ENCODE data around the gene HMOX1. TPM values are rescaled to one million over a fixed set of nuclear protein-coding genes. Genes with fewer than 3 reads are reported as not detected.
"Not testable (repeated sequence)": the region's sequence is repeated elsewhere in the genome, so short reads cannot be mapped to it uniquely, and the experiment has no call there.

Gene HMOX1
- total RNA-seq, 4 donors from 2014 or later: 11.4 to 131 (median 22.2) TPM

GRCh38 chr22:35436421-35436820 is 55.5 kb downstream of the HMOX1 start:
- Histone ChIP-seq H3K9me3 (no peaks in the 10 kb centered on the region), H3K27ac (no peak overlapping the region), H3K4me1 (peaks cover 0 to 3% of the 10 kb centered on the region in 2 donors), H3K36me3 (peaks cover 0 to 5% of the 10 kb centered on the region in 2 donors), H3K27me3 (no peaks in the 10 kb centered on the region), H3K4me3 (no peak overlapping the region)
- TF ChIP-seq POLR2A (IDR thresholded peaks at IDR 0.05) (no peak), CTCF (IDR thresholded peaks at IDR 0.05 in 4 of 5, conservative IDR thresholded peaks at IDR 0.05 in 1 of 5) (no peak)
- ATAC-seq (no peak), DNase-seq (no peak)
- in situ Hi-C loops (cut with MboI; ENCODE audit: low sequenced_read_pairs in 4 of 4) (loop anchor here in 2 of 4 donors (25.0 kb wide), 2 partner anchors 501 to 676 kb away; no protein-coding TSS in a partner anchor), intact Hi-C loops (cut with DNase I; ENCODE audit: low total_unique reads) (loop anchor here (10.0 kb wide), 3 partner anchors 82 to 488 kb away; no protein-coding TSS in a partner anchor)

- peaks cover 0 to 5% of the 10 kb centered on the region in 2 donors for H3K36me3 ChIP-seq
- TF ChIP-seq CTCF (IDR thresholded peaks at IDR 0.05 in 4 of 5, conservative IDR thresholded peaks at IDR 0.05 in 1 of 5) (no peak), POLR2A (IDR thresholded peaks at IDR 0.05) (no peak)
- ATAC-seq (no peak), DNase-seq (no peak)
- intact Hi-C loops (cut with DNase I; ENCODE audit: low total_unique reads) (loop anchor here (10.0 kb wide), 3 partner anchors 82 to 488 kb away; no protein-coding TSS in a partner anchor), in situ Hi-C loops (cut with MboI; ENCODE audit: low sequenced_read_pairs in 4 of 4) (loop anchor here in 2 of 4 donors (25.0 kb wide), 2 partner anchors 500 to 675 kb away; no protein-coding TSS in a partner anchor)
- H3K4me3 ChIP-seq: no peak overlapping the region
- no peak overlapping the region for H3K27ac ChIP-seq
- no peaks in the 10 kb centered on the region for H3K27me3 ChIP-seq
- no peaks in the 10 kb centered on the region for H3K4me1 ChIP-seq
- no peaks in the 10 kb centered on the region for H3K9me3 ChIP-seq
These were observed 56.2 kb downstream of the HMOX1 start for GRCh38 chr22:35437049-35437448.

GRCh38 chr22:35438673-35439364 is 57.9 kb downstream of the HMOX1 start:
- not testable (repeated sequence) for H3K4me1 ChIP-seq, DNase-seq, H3K27ac ChIP-seq, H3K9me3 ChIP-seq, H3K27me3 ChIP-seq, H3K4me3 ChIP-seq, H3K36me3 ChIP-seq, ATAC-seq
- in situ Hi-C loops (cut with MboI; ENCODE audit: low sequenced_read_pairs in 4 of 4) (loop anchor here in 2 of 4 donors (25.0 kb wide), 2 partner anchors 498 to 673 kb away; no protein-coding TSS in a partner anchor), intact Hi-C loops (cut with DNase I; ENCODE audit: low total_unique reads) (loop anchor here (10.0 kb wide), 3 partner anchors 84 to 486 kb away; no protein-coding TSS in a partner anchor)

GRCh38 chr22:35439365-35439717 is 58.4 kb downstream of the HMOX1 start:
- ATAC-seq: no peak
- in situ Hi-C loops (cut with MboI; ENCODE audit: low sequenced_read_pairs in 4 of 4): loop anchor here in 2 of 4 donors (25.0 kb wide), 2 partner anchors 498 to 673 kb away; no protein-coding TSS in a partner anchor
- intact Hi-C loops (cut with DNase I; ENCODE audit: low total_unique reads): loop anchor here (10.0 kb wide), 3 partner anchors 85 to 485 kb away; no protein-coding TSS in a partner anchor

More at GRCh38 chr22:35439365-35439717, 58.4 kb downstream of the HMOX1 start:
- no peaks in the 10 kb centered on the region for H3K4me1 ChIP-seq
- TF ChIP-seq CTCF (IDR thresholded peaks at IDR 0.05 in 4 of 5, conservative IDR thresholded peaks at IDR 0.05 in 1 of 5) (no peak), POLR2A (IDR thresholded peaks at IDR 0.05) (no peak)
- H3K27ac ChIP-seq: peak overlapping the region in 2 of 4 donors; percentile 22 to 35
- no peak overlapping the region for H3K4me3 ChIP-seq
- DNase-seq: no peak
- H3K36me3 ChIP-seq: no peaks in the 10 kb centered on the region
- H3K27me3 ChIP-seq: no peaks in the 10 kb centered on the region
- H3K9me3 ChIP-seq: no peaks in the 10 kb centered on the region
